Measurements from ENCODE around the gene PRSS57.

The PRSS57 gene

GRCh38 chr19:694481-695351 is 536 bp downstream of the PRSS57 start:
- no peak for DNase-seq (ENCODE audit: low read depth, low spot score)

- no peak for DNase-seq (ENCODE audit: low read depth, low spot score)
Measured at GRCh38 chr19:690203-690602, 5.0 kb downstream of the PRSS57 start.

DNA sequence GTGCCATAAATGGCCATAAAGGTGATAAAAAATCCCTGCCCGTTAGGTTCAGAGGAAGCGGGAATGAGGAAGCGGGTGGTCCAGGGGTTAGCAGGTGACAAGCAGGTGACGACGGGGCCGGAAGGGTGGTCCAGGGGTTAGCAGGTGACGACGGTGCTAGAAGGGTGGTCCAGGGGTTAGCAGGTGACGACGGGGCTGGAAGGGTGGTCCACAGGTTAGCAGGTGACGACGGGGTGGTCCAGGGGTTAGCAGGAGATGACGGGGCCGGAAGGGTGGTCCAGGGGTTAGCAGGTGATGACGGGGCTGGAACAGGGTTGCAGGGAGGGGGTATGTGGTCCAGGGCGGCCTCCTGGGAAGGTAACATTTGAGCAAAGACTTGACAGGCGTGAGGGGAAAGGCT is 6.3 kb downstream of the PRSS57 start:
- no peak for DNase-seq (ENCODE audit: low read depth, low spot score)

DNA sequence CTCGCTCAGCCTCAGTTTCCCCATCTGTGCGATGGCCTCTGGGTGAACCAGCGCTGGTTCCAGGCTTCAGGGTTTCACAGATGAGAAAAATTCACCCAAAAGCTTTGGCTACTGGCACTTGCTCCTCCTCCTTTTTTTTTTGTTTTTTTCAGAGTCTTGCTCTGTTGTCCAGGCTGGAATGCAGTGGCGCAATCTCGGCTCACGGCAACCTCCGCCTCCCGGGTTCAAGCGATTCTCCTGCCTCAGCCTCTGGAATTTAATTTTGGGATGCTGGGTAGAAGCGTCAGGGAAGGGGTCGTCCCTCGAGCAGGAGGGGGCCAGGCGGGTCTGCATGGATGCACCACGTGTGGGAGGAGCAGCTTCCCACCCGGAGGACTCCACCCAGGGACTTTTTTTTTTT is 7.0 kb downstream of the PRSS57 start:
- no peak for DNase-seq (ENCODE audit: low read depth, low spot score)

DNA sequence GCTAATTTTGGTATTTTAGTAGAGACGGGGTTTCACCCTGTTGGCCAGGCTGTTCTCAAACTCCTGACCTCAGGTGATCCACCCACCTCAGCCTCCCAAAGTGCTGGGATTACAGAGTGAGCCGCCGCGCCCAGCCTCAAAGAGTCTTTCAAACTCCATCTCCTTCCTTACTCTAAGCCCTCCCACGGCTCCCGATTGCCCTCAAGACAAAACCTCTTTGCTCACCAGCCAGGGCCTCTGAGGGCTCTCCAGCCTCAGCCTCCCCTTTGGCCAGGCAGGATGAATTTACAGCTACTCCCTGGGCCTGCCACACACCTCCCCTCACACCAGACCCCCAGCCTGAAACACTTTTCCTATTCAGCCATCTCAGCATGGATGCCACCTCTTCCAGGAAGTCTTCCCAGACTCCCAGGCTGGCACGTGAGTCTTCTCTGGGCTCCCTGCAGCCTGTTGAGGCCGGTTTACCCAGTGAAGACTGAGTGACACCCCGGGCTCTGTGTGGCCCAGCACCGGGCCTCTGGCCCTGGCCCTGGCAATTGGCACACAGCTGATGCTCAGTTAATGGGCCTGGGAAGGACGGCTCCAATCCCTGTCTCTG is 7.6 kb downstream of the PRSS57 start:
- no peak for DNase-seq (ENCODE audit: low read depth, low spot score)

DNA sequence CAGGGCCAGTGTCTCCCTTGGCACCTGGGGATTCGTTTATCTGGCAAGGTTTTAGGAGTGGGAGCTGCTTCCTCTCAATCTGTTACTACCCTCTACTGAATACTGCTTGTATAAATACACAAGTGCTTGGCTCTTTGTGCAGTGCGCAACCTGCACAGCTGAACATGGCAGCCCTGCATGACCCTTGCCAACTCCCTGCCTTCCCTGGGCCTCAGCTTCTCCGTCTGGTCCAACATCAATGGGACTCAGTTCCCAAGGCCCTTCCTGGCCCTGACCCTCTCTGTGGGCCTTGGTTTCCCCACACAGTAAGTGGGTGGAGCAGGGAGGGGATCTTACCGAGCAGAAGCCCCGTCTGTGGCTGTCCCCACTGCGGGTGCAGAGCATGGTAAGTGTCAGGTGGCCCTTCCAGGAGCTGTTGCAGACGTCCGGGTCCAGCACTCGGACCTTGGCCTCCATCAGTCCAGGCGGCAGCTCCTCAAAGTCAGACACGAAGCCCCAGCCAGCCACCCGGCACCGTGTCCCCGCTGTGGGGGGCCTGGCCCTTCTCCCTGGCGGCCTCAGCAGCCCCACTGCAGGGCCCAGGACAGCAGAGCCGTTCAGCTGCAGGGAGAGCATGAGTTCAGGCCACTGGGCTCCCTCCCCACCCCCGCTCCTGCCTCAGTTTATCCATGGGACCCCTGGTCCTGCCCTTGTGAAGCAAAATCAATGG is 8.5 kb downstream of the PRSS57 start:
- DNase-seq (ENCODE audit: low read depth, low spot score), result no peak

GRCh38 chr19:685454-685931 is 9.8 kb downstream of the PRSS57 start:
- no peak for DNase-seq (ENCODE audit: low read depth, low spot score)

DNA sequence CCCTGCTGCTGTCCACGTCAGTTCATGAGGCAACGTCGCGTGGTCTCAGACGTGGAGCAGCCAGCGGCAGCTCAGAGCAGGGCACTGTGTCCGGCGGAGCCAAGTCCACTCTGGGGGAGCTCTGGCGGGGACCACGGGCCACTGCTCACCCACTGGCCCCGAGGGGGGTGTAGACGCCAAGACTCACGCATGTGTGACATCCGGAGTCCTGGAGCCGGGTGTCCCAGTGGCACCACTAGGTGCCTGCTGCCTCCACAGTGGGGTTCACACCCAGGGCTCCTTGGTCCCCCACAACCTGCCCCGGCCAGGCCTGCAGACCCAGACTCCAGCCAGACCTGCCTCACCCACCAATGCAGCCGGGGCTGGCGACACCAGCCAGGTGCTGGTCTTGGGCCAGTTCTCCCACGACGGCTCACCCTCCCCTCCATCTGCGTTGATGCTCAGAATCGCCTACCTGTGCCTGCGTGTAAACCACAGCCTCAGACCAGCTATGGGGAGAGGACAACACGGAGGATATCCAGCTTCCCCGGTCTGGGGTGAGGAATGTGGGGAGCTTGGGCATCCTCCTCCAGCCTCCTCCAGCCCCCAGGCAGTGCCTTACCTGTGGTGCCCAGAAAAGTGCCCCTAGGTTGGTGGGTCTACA is 12.5 kb downstream of the PRSS57 start:
- no peak for DNase-seq (ENCODE audit: low read depth, low spot score)

DNA sequence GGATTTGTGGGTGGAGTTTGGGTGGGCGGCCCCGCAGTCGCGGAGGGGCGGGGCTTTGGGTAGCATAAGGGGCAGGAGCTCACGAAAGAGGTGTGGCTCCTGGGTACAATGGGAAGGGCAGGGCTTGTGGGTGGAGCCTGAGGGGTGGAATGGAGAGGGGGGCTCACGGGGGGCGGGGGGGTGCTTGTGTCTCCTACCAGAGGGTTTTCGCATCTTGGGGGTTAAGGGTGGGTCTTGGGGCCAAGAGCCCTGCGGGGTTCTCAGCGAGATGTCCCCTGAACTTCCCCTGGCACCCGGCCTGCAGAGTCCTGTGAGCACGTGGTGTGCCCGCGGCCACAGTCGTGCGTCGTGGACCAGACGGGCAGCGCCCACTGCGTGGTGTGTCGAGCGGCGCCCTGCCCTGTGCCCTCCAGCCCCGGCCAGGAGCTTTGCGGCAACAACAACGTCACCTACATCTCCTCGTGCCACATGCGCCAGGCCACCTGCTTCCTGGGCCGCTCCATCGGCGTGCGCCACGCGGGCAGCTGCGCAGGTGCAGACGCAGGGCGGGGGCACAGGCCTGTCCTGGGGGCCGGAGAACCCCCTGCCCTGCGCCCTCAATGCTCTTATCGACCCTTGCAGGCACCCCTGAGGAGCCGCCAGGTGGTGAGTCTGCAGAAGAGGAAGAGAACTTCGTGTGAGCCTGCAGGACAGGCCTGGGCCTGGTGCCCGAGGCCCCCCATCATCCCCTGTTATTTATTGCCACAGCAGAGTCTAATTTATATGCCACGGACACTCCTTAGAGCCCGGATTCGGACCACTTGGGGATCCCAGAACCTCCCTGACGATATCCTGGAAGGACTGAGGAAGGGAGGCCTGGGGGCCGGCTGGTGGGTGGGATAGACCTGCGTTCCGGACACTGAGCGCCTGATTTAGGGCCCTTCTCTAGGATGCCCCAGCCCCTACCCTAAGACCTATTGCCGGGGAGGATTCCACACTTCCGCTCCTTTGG is 13.9 kb downstream of the PRSS57 start:
- no peak for DNase-seq (ENCODE audit: low read depth, low spot score)

- peak; percentile 98 for DNase-seq (ENCODE audit: low read depth, low spot score)
Measured at GRCh38 chr19:680287-681028, 14.8 kb downstream of the PRSS57 start.

DNA sequence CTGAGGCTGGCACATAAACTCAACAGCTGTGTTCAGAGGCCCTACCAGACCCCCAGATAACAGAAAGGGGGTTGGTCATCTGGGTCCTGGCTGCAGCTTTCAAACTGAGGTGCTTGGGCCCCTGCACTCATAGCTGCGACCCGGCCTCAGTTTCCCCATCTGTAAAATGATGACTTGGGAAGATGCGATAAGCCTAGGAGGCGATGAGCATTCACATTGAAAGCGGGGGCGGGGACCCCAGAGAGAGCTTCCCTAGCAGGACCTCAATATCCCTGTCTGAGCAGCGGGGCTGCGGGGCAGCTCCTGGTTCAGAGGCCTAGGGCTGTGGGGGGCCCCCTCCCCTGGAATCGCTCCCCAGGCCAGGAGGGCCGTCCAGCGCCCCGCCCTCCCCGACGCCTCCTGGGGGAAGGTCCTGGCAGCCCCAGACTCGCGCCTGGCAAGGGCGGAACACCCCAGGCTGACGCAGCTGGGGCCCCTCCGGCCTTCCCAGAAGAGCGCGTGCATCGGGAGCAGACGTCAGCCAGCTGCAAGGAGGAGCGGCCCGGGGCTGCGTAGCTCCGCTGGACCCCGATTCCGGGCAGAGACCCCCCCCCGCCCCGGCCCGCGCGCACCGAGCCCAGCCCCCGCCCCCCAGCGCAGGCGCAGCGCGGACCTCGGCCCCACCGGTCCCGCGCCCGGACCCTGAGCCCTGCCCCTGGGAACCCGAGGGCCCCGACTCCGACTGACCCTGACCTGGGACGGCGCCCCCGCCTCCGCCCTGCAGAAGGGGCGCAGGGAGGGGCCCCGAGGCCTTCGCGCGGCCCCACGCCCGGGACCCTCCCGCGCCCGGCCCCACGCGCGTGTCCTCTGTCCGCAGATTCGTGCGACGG is 15.6 kb downstream of the PRSS57 start:
- no peak for DNase-seq (ENCODE audit: low read depth, low spot score)

DNA sequence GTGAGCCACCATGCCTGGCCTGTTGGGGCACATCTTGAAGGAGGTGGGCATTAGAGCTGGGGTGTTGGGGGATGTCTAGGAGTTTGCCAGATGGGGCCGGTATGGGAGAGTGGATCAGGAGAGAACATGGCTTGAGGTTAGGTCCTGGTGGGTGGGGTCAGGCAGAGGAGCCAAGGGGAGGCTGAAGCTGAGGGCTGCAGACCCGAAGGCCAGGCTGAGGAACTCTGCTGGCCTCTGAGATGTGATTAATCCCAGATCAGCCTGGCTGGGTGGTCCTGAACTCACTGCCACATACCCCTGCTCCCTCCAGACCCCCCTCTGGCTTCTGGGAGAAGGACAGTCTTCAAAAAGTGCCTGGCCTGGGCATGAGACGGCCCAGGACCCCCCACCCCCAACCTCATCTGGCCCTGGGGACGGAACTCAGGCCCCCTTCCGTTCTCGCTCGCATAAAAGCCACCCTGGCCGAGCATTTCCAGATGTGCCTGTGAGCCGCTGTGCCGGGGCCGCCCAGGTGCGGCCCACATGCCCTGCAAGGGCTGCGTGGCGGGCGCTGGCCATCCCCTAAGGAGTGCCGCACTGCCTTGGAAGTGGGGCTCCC is 16.4 kb downstream of the PRSS57 start:
- no peak for DNase-seq (ENCODE audit: low read depth, low spot score)

- DNase-seq (ENCODE audit: low read depth, low spot score), result no peak
Measured at GRCh38 chr19:677601-678436, 17.4 kb downstream of the PRSS57 start.

- DNase-seq (ENCODE audit: low read depth, low spot score), result no peak
Measured at GRCh38 chr19:677201-677600, 18.1 kb downstream of the PRSS57 start.

GRCh38 chr19:676339-677105 is 18.7 kb downstream of the PRSS57 start, which contains the start of gene FSTL3:
Gene FSTL3, plus strand, starts transcription at chr19:676392. Its CDS starts 32 bp downstream, at chr19:676424.
- DNase-seq (ENCODE audit: low read depth, low spot score), result no peak

DNA sequence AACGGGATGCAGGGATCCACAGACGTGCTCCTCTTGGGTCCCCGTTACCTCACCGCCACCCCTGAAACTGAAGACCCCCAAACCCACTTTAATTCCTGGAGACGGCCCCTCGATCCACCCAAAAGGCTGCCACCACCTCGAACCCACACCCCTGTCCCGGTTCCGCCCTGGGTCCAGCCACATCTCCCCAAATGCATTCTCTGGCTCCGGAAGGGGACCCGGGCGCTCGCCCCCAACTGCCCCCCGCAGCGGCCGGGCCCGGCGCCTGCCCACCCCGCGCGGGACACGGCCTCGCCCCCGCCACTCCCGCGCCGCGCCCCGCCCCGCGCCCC is 19.3 kb downstream of the PRSS57 start:
- DNase-seq (ENCODE audit: low read depth, low spot score), result no peak
